ENCODE results near the gene SPG7.

SPG7 gene

DNA sequence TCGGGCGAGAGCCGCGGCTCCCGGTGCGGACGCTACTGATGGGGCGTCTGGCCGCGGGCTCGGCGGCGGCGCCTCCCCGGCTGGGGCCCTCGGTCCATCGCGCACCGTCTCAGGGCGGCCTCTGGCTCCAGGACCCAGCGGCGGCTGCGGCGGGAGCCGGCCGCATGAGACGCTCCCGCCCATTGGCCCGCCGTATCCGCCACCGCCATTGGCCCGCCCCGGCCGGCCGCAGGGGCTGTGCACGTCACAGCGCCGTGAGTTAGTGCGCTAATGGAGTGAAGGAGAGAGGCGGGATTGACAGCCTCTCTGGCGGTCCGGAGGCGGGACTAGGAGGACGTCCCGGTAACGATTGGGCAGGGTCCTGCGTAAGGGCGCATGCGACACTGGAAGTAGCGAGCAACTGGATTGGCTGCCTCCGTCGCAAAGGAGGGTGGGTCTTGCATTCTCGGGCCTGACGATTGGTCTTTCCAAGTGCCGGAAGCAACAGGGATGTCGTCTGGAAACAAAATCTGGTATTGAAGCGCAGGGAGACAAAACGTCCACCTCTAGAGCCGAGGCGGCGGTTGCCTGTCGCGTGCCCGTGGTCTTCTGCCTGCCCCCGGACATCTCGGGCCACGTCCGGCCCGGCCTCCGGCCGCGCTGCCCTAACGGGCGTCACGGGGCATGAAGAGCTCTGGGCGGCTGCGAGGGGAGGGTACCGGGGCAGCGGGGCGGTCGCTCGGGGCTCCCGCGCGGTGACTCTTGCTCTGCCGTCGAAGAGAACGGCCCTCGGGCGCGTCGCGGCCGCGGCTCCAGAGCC, 17.6 kb upstream of the SPG7 start, which contains the start of gene ANKRD11:
TSS of gene ANKRD11 (minus strand) at position 123 of the 799 bp plus-strand sequence. CDS start 173,542 bp downstream, outside the sequence.
- no peak within 1 kb of the TSS for H3K23ac ChIP-seq (ENCODE audit: low read length)
- H4K91ac ChIP-seq (ENCODE audit: low read depth, low read length) = peak within 1 kb of the TSS; percentile 86
- no peak within 1 kb of the TSS for H2BK12ac ChIP-seq (ENCODE audit: low read length)
- peak within 1 kb of the TSS; percentile 95 for H3K4me2 ChIP-seq (ENCODE audit: low read length)
- H3K79me2 ChIP-seq (ENCODE audit: control insufficient read depth, insufficient read depth, low read length, poor library complexity) = peaks cover 18% of the 10 kb centered on the region
- peaks cover 6% of the 10 kb centered on the region for H3K79me1 ChIP-seq (ENCODE audit: low read length)
- H3K4me3 ChIP-seq (ENCODE audit: low read depth, low read length) = peak within 1 kb of the TSS; percentile 94
- H4K8ac ChIP-seq (ENCODE audit: low read depth, low read length) = peak within 1 kb of the TSS; percentile 76
- peaks cover 10 to 18% of the 10 kb centered on the region in 2 experiments for H3K4me1 ChIP-seq (ENCODE audit: control insufficient read depth in 1 of 2, insufficient read depth in 2 of 2, low read length in 2 of 2)
- peak within 1 kb of the TSS; percentile 72 for H2AFZ ChIP-seq (ENCODE audit: insufficient read depth, low read length, poor library complexity)
- peak; percentile 99 to 100 for DNase-seq
- H3K4ac ChIP-seq (ENCODE audit: low read depth, low read length) = peak within 1 kb of the TSS; percentile 87
- peak within 1 kb of the TSS; percentile 87 for H4K12ac ChIP-seq (ENCODE audit: low read depth, low read length)
- WGBS (ENCODE audit: extremely low coverage, insufficient coverage, insufficient read length) = no CpG with 5 or more reads among the region's 96 CpGs
- H3K36me3 ChIP-seq (ENCODE audit: control insufficient read depth in 1 of 2, insufficient read depth in 2 of 2, low read length in 2 of 2) = peaks cover 0 to 2% of the 10 kb centered on the region in 2 experiments
- H3K18ac ChIP-seq (ENCODE audit: low read length) = peak within 1 kb of the TSS; percentile 76
- peak within 1 kb of the TSS; percentile 42 for H2AK5ac ChIP-seq (ENCODE audit: low read length)
- peak within 1 kb of the TSS; percentile 70 for H3K14ac ChIP-seq (ENCODE audit: low read length)
- H2BK5ac ChIP-seq (ENCODE audit: low read depth, low read length, poor library complexity) = peak within 1 kb of the TSS; percentile 86
- H3K9me3 ChIP-seq (ENCODE audit: insufficient read depth, low read depth, low read length) = no peaks in the 10 kb centered on the region
- H2BK120ac ChIP-seq (ENCODE audit: insufficient read depth, low read length, poor library complexity) = no peak within 1 kb of the TSS
- H3K27ac ChIP-seq (ENCODE audit: low read depth, low read length) = peak within 1 kb of the TSS; percentile 71
- peak within 1 kb of the TSS; percentile 94 for H3K9ac ChIP-seq (ENCODE audit: low read length)
- H3K27me3 ChIP-seq (ENCODE audit: insufficient read depth, low read length) = no peaks in the 10 kb centered on the region

DNA sequence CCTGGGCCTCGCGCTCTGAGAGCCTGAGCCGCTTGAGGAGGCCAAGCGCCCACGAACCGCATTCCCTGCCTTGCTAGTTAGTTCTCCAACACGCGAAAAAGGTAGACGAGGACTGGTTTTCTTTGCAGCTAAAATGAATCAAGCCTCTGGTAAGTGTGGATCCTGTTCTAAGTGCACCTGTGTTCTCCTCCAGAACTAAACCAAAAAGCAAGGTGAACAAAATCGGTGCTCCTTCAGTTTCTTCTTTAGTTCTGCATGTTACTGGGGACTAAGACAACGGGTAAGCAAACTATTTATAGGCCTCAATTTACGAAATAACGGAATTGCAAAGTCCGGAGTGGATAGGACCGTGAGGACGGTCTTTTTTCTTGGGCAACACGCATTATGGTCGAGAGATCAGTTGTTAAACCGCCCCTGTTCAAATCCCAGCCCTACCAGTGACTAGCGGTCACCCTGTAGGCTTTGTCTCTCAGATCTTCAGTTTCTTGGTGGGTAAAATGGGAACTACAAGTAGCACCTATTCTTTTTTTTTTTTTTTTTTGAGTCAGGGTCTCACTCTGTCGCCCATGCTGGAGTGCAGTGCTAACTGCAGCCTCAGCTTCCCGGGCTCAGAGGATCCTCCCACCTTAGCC, 16.8 kb upstream of the SPG7 start:
- no CpG with 5 or more reads among the region's 22 CpGs for WGBS (ENCODE audit: extremely low coverage, insufficient coverage, insufficient read length)
- Histone ChIP-seq H3K4me1 (ENCODE audit: control insufficient read depth in 1 of 2, insufficient read depth in 2 of 2, low read length in 2 of 2) (peaks cover 10 to 18% of the 10 kb centered on the region in 2 experiments), H3K9me3 (ENCODE audit: insufficient read depth, low read depth, low read length) (no peaks in the 10 kb centered on the region), H3K27me3 (ENCODE audit: insufficient read depth, low read length) (no peaks in the 10 kb centered on the region), H3K18ac (ENCODE audit: low read length) (no peak overlapping the region), H2BK5ac (ENCODE audit: low read depth, low read length, poor library complexity) (peak overlapping the region; percentile 15), H2BK12ac (ENCODE audit: low read length) (no peak overlapping the region), H4K8ac (ENCODE audit: low read depth, low read length) (peak overlapping the region; percentile 74), H3K36me3 (ENCODE audit: control insufficient read depth in 1 of 2, insufficient read depth in 2 of 2, low read length in 2 of 2) (peaks cover 0 to 1% of the 10 kb centered on the region in 2 experiments), H2AFZ (ENCODE audit: insufficient read depth, low read length, poor library complexity) (peak overlapping the region; percentile 72), H3K79me2 (ENCODE audit: control insufficient read depth, insufficient read depth, low read length, poor library complexity) (peaks cover 11% of the 10 kb centered on the region), H3K4me3 (ENCODE audit: low read depth, low read length) (peak overlapping the region; percentile 87), H4K12ac (ENCODE audit: low read depth, low read length) (peak overlapping the region; percentile 50), H4K91ac (ENCODE audit: low read depth, low read length) (no peak overlapping the region), H3K79me1 (ENCODE audit: low read length) (peaks cover 6% of the 10 kb centered on the region), H3K4me2 (ENCODE audit: low read length) (peak overlapping the region; percentile 95), H3K23ac (ENCODE audit: low read length) (no peak overlapping the region), H3K14ac (ENCODE audit: low read length) (peak overlapping the region; percentile 33), H2BK120ac (ENCODE audit: insufficient read depth, low read length, poor library complexity) (no peak overlapping the region), H3K9ac (ENCODE audit: low read length) (peak overlapping the region; percentile 44), H2AK5ac (ENCODE audit: low read length) (no peak overlapping the region), H3K4ac (ENCODE audit: low read depth, low read length) (peak overlapping the region; percentile 30), H3K27ac (ENCODE audit: low read depth, low read length) (peak overlapping the region; percentile 57)
- DNase-seq = peak in 1 of 2 donors; percentile 49

DNA sequence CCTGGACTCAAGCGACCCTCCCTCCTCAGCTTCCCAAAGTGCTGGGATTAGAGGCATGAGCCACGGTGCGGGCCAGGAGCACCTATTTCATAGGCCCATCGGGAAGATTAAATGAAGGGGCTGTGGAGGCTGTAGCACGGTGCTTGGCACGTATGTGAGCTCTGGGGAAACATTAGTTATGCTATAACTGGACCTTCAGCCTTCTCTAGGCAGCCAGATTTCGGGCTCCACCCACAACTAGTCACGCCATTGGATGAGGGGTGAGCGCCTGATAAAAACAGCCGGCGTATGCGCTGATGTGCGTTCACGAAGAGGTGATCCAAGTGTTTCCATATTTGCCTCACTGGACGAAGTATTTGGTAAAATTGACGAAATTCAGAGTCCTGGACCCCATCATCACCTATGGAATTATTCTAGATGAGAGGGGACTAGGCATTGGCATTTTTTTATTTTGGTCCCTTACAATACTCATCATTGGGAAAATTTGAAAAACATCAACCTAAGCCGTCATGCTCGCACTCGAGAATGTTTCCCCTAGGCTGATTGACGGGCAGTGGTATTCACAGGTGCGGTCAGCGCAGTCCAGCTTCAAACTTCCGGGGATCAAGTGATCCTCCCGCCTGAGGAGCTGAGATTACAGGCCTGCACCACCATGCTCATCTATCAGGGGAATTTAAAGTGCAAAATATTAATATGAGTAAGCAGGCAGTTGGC, 16.1 kb upstream of the SPG7 start:
- H4K91ac ChIP-seq (ENCODE audit: low read depth, low read length) = no peak overlapping the region
- no peak overlapping the region for H4K12ac ChIP-seq (ENCODE audit: low read depth, low read length)
- no peak overlapping the region for H3K9ac ChIP-seq (ENCODE audit: low read length)
- WGBS (ENCODE audit: extremely low coverage, insufficient coverage, insufficient read length) = no CpG with 5 or more reads among the region's 24 CpGs
- no peak overlapping the region for H4K8ac ChIP-seq (ENCODE audit: low read depth, low read length)
- no peak overlapping the region for H3K4ac ChIP-seq (ENCODE audit: low read depth, low read length)
- no peak overlapping the region for H2BK5ac ChIP-seq (ENCODE audit: low read depth, low read length, poor library complexity)
- H3K79me2 ChIP-seq (ENCODE audit: control insufficient read depth, insufficient read depth, low read length, poor library complexity) = peaks cover 10% of the 10 kb centered on the region
- H3K36me3 ChIP-seq (ENCODE audit: control insufficient read depth in 1 of 2, insufficient read depth in 2 of 2, low read length in 2 of 2) = no peaks in the 10 kb centered on the region
- H3K4me2 ChIP-seq (ENCODE audit: low read length) = peak overlapping the region; percentile 95
- no peak overlapping the region for H3K23ac ChIP-seq (ENCODE audit: low read length)
- no peak overlapping the region for H3K27ac ChIP-seq (ENCODE audit: low read depth, low read length)
- H3K4me1 ChIP-seq (ENCODE audit: control insufficient read depth in 1 of 2, insufficient read depth in 2 of 2, low read length in 2 of 2) = peaks cover 10 to 18% of the 10 kb centered on the region in 2 experiments
- H3K14ac ChIP-seq (ENCODE audit: low read length) = no peak overlapping the region
- no peak overlapping the region for H3K18ac ChIP-seq (ENCODE audit: low read length)
- H2AK5ac ChIP-seq (ENCODE audit: low read length) = no peak overlapping the region
- H3K9me3 ChIP-seq (ENCODE audit: insufficient read depth, low read depth, low read length) = no peaks in the 10 kb centered on the region
- peaks cover 6% of the 10 kb centered on the region for H3K79me1 ChIP-seq (ENCODE audit: low read length)
- H2AFZ ChIP-seq (ENCODE audit: insufficient read depth, low read length, poor library complexity) = no peak overlapping the region
- H3K4me3 ChIP-seq (ENCODE audit: low read depth, low read length) = no peak overlapping the region
- no peak for DNase-seq
- no peaks in the 10 kb centered on the region for H3K27me3 ChIP-seq (ENCODE audit: insufficient read depth, low read length)
- H2BK120ac ChIP-seq (ENCODE audit: insufficient read depth, low read length, poor library complexity) = no peak overlapping the region
- no peak overlapping the region for H2BK12ac ChIP-seq (ENCODE audit: low read length)

DNA sequence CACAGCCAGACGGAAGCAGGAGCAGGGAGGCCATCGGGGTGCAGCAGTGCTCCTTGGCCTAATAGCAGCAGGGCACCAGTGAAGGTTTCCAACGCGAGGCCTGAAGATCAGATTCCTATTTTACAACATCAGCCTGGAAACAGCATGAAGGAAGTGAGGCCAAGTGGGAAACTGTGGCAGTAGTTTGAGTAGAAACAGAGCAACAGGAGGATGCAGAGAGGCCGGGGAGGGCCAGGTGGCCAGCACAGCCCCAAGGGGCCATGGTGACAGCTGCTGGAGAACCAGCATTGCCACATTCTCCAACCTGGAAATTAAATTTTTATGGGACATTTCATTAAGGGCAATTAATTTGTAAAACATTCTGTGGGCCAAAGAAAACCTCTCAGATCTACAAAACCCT, 14.4 kb upstream of the SPG7 start:
- H3K79me2 ChIP-seq (ENCODE audit: control insufficient read depth, insufficient read depth, low read length, poor library complexity) = peaks cover 5% of the 10 kb centered on the region
- H4K91ac ChIP-seq (ENCODE audit: low read depth, low read length) = no peak overlapping the region
- no peak overlapping the region for H3K4me2 ChIP-seq (ENCODE audit: low read length)
- no peaks in the 10 kb centered on the region for H3K9me3 ChIP-seq (ENCODE audit: insufficient read depth, low read depth, low read length)
- H3K27ac ChIP-seq (ENCODE audit: low read depth, low read length) = no peak overlapping the region
- H3K4ac ChIP-seq (ENCODE audit: low read depth, low read length) = no peak overlapping the region
- H2AK5ac ChIP-seq (ENCODE audit: low read length) = no peak overlapping the region
- peaks cover 6% of the 10 kb centered on the region for H3K79me1 ChIP-seq (ENCODE audit: low read length)
- no peak overlapping the region for H3K14ac ChIP-seq (ENCODE audit: low read length)
- no peak overlapping the region for H4K12ac ChIP-seq (ENCODE audit: low read depth, low read length)
- H3K27me3 ChIP-seq (ENCODE audit: insufficient read depth, low read length) = no peaks in the 10 kb centered on the region
- H2AFZ ChIP-seq (ENCODE audit: insufficient read depth, low read length, poor library complexity) = no peak overlapping the region
- no peak overlapping the region for H4K8ac ChIP-seq (ENCODE audit: low read depth, low read length)
- peak overlapping the region; percentile 45 for H3K9ac ChIP-seq (ENCODE audit: low read length)
- WGBS (ENCODE audit: extremely low coverage, insufficient coverage, insufficient read length) = no CpG with 5 or more reads among the region's 5 CpGs
- H2BK12ac ChIP-seq (ENCODE audit: low read length) = no peak overlapping the region
- H2BK5ac ChIP-seq (ENCODE audit: low read depth, low read length, poor library complexity) = no peak overlapping the region
- no peak overlapping the region for H3K23ac ChIP-seq (ENCODE audit: low read length)
- no peak overlapping the region for H2BK120ac ChIP-seq (ENCODE audit: insufficient read depth, low read length, poor library complexity)
- H3K4me1 ChIP-seq (ENCODE audit: control insufficient read depth in 1 of 2, insufficient read depth in 2 of 2, low read length in 2 of 2) = peaks cover 10 to 14% of the 10 kb centered on the region in 2 experiments
- peaks cover 0 to 1% of the 10 kb centered on the region in 2 experiments for H3K36me3 ChIP-seq (ENCODE audit: control insufficient read depth in 1 of 2, insufficient read depth in 2 of 2, low read length in 2 of 2)
- H3K18ac ChIP-seq (ENCODE audit: low read length) = no peak overlapping the region
- H3K4me3 ChIP-seq (ENCODE audit: low read depth, low read length) = no peak overlapping the region
- no peak for DNase-seq

All from trophoblast cell (in vitro differentiated cells and primary cell).